ENCODE results near the gene DDX51.

DNA sequence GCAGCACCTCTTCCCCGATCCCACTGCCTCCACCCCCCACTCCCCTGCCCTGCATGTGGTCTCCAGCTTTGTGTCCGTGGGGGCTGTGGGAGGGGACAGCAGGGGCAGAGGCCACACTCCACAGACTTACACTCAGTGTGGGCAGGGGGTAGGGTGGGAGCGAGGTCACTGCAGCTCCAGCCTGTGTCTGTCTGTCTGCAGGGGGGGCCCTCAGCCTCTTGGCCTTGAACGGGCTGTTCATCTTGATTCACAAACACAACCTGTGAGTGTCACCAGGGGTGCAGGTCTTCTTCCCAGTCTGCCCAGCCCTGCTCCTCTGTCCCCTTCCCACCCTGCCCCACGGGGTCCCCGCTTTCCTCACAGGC, 6.6 kb upstream of the DDX51 start:
- TF ChIP-seq CTCF (conservative IDR thresholded peaks at IDR 0.05) = no peak
- no peak for TF ChIP-seq ZFX (IDR thresholded peaks at IDR 0.05)
